GM12878 (cell line): ENCODE measurements around the gene ANKRD13C. TPM values are rescaled to one million over a fixed set of nuclear protein-coding genes. Genes with fewer than 3 reads are reported as not detected.

Experiments
- ATAC-seq: fragments of 200-7000 bp; cut with Tn5 transposase; 3 replicates; pipeline ENCODE4 v1.9.1; 2020; ENCODE audit warnings: mild to moderate bottlenecking, moderate library complexity
- Bru-seq: library from RNA; stranded (reverse); fragments of 400-500 nt; gene quantifications from one replicate; lab custom pipeline; 2021; lab: Mats Ljungman, UMichigan
- BruChase-seq, 2 experiments: library from RNA; stranded (reverse); fragments of 400-500 nt; gene quantifications; one replicate each; lab custom pipeline; 2021; lab: Mats Ljungman, UMichigan
- BruUV-seq: library from RNA; stranded (reverse); fragments of 400-500 nt; replicated peaks from 2 replicates; lab custom pipeline; 2021; lab: Mats Ljungman, UMichigan
- CTCF ChIA-PET: fragments of 300-600 bp; sonication (Branson Sonifier 250); formaldehyde crosslinking; extraction: SDS; loops from one replicate; lab custom pipeline; 2021; ENCODE audit warnings: inconsistent platforms; lab: Yijun Ruan, JAX
- POLR2A ChIA-PET: fragments of 350-600 bp; formaldehyde crosslinking; extraction: SDS; loops from one replicate; lab custom pipeline; 2021; ENCODE audit warnings: inconsistent platforms; lab: Charles Lee
- RAD21 ChIA-PET: fragments of 300-600 bp; sonication (Branson Sonifier 250); formaldehyde crosslinking; loops from one replicate; lab custom pipeline; 2023; ENCODE audit warnings: antibody characterized with exemption; ENCODE audit not compliant: unreplicated experiment; lab: Charles Lee
- SMC1A ChIA-PET: fragments of 300-600 bp; sonication (Branson Sonifier 250); formaldehyde crosslinking; loops from one replicate; lab custom pipeline; 2023; ENCODE audit not compliant: unreplicated experiment, uncharacterized antibody; lab: Charles Lee
- DNase-seq: peaks from one replicate; pipeline ENCODE4 v3.0.0-alpha.2; 2011; ENCODE audit warnings: low read depth, low spot score
- FAIRE-seq: peaks from 3 replicates; lab custom pipeline; 2011; peaks lifted over from hg19 to GRCh38; lab: Jason Lieb, UNC
- H2AFZ ChIP-seq: 2 replicates; pipeline ENCODE4 v1.6.0; 2011; ENCODE audit warnings: low read depth, low read length, control low read depth; ENCODE audit not compliant: control insufficient read depth
- H3K27ac ChIP-seq: 2 replicates; pipeline ENCODE4 v1.5.1; 2011; ENCODE audit warnings: control low read depth; ENCODE audit not compliant: control insufficient read depth, insufficient read depth
- H3K27me3 ChIP-seq, 2 experiments: replicated peaks in 1 of 2; 2 replicates each; pipeline versions ENCODE4 v1.6.0 to v1.6.1; 2011; ENCODE audit warnings: low read length in 1 of 2; ENCODE audit not compliant: control insufficient read depth in 2 of 2, insufficient read depth in 2 of 2
- H3K36me3 ChIP-seq, 2 experiments: 2 replicates each; pipeline ENCODE4 v1.5.1; 2011; ENCODE audit warnings: low read length in 1 of 2; ENCODE audit not compliant: control insufficient read depth in 2 of 2, insufficient read depth in 2 of 2
- H3K4me1 ChIP-seq: 2 replicates; pipeline ENCODE4 v1.6.1; 2011; ENCODE audit warnings: mild to moderate bottlenecking, low read length, moderate library complexity, mixed read lengths; ENCODE audit not compliant: control insufficient read depth, insufficient read depth
- H3K4me2 ChIP-seq: 2 replicates; pipeline ENCODE4 v1.6.0; 2011; ENCODE audit warnings: control low read depth; ENCODE audit not compliant: control insufficient read depth, insufficient read depth
- H3K4me3 ChIP-seq: fragments of 200-600 bp; sonication (generic); 2 replicates; pipeline ENCODE4 v1.5.1; 2016
- H3K79me2 ChIP-seq: 2 replicates; pipeline ENCODE4 v1.6.0; 2011; ENCODE audit warnings: low read length; ENCODE audit not compliant: control insufficient read depth, insufficient read depth
- H3K9ac ChIP-seq: 2 replicates; pipeline ENCODE4 v1.8.0; 2011; ENCODE audit warnings: low read length, control low read depth, mixed read lengths; ENCODE audit not compliant: control insufficient read depth, insufficient read depth
- H3K9me3 ChIP-seq: replicated peaks from 3 replicates; pipeline ENCODE4 v1.5.1; 2011; ENCODE audit warnings: mild to moderate bottlenecking, low read length; ENCODE audit not compliant: control insufficient read depth, insufficient read depth
- H4K20me1 ChIP-seq: 2 replicates; pipeline ENCODE4 v1.6.0; 2011; ENCODE audit not compliant: control insufficient read depth, insufficient read depth
- CBX3 ChIP-seq: fragments of 200-600 bp; sonication (generic); IDR thresholded peaks from 2 replicates; pipeline ENCODE4 v1.6.1; 2016; ENCODE audit warnings: low read depth, borderline replicate concordance
- CBX5 ChIP-seq: sonication (generic); IDR thresholded peaks from 2 replicates; pipeline ENCODE4 v1.6.1; 2016; ENCODE audit warnings: low read depth, moderate library complexity, mild to moderate bottlenecking, inconsistent platforms
- EED ChIP-seq: sonication (generic); IDR thresholded peaks from 2 replicates; pipeline ENCODE4 v1.6.1; 2016; ENCODE audit warnings: antibody characterized with exemption, low read depth
- EP300 ChIP-seq, 2 experiments: fragments of 150-350 bp in 1 of 2; IDR thresholded peaks; 2 replicates each; pipeline ENCODE4 v1.6.1; 2011 to 2012; ENCODE audit warnings: low read depth in 2 of 2, low read length in 2 of 2, borderline replicate concordance in 1 of 2, improper control_type of control experiment in 1 of 2, inconsistent platforms in 1 of 2; ENCODE audit not compliant: control insufficient read depth in 1 of 2
- ESRRA ChIP-seq: IDR thresholded peaks from 2 replicates; pipeline ENCODE4 v1.6.1; 2012; ENCODE audit warnings: mild to moderate bottlenecking, low read length, improper control_type of control experiment
- EZH2 ChIP-seq: IDR thresholded peaks from 2 replicates; pipeline ENCODE4 v1.6.1; 2012; ENCODE audit warnings: low read depth, mild to moderate bottlenecking, control low read depth, inconsistent platforms, low read length, borderline replicate concordance; ENCODE audit not compliant: control insufficient read depth
- JUND ChIP-seq: IDR thresholded peaks from 2 replicates; pipeline ENCODE4 v1.6.1; 2012; ENCODE audit warnings: low read depth, mild to moderate bottlenecking, low read length, improper control_type of control experiment, moderate library complexity
- MYC ChIP-seq: IDR thresholded peaks from 2 replicates; pipeline ENCODE4 v1.6.1; 2011; ENCODE audit warnings: mild to moderate bottlenecking, low read length, moderate library complexity, inconsistent platforms; ENCODE audit not compliant: insufficient read depth, insufficient replicate concordance, insufficient read length, severe bottlenecking
- NR2F1 ChIP-seq: fragments of 450-650 bp; conservative IDR thresholded peaks from 2 replicates; pipeline ENCODE4 v1.6.1; 2017; ENCODE audit warnings: mild to moderate bottlenecking
- POLR2A ChIP-seq: IDR thresholded peaks from 2 replicates; pipeline ENCODE4 v1.6.1; 2011; ENCODE audit warnings: low read depth, mild to moderate bottlenecking, low read length
- RCOR1 ChIP-seq: conservative IDR thresholded peaks from 2 replicates; pipeline ENCODE4 v1.6.1; 2012; ENCODE audit warnings: low read depth, low read length, improper control_type of control experiment
- RELA ChIP-seq: fragments of 450-650 bp; IDR thresholded peaks from 2 replicates; pipeline ENCODE4 v1.8.0; 2014; ENCODE audit warnings: borderline replicate concordance; ENCODE audit not compliant: partially characterized antibody
- RELB ChIP-seq: fragments of 450-650 bp; IDR thresholded peaks from 2 replicates; pipeline ENCODE4 v1.6.1; 2017; ENCODE audit warnings: low read depth, mild to moderate bottlenecking, moderate library complexity
- TCF12 ChIP-seq: IDR thresholded peaks from 2 replicates; pipeline ENCODE4 v1.6.1; 2011; ENCODE audit warnings: low read depth, mild to moderate bottlenecking, low read length
- YY1 ChIP-seq: IDR thresholded peaks from 2 replicates; pipeline ENCODE4 v1.6.1; 2011; ENCODE audit warnings: low read depth, mild to moderate bottlenecking, low read length
- ZNF24 ChIP-seq: fragments of 450-650 bp; IDR thresholded peaks from 2 replicates; pipeline ENCODE4 v1.6.1; 2017; ENCODE audit warnings: antibody characterized with exemption, mild to moderate bottlenecking
- ZNF274 ChIP-seq: IDR thresholded peaks from one replicate; pipeline ENCODE4 v1.8.0; 2011; ENCODE audit not compliant: insufficient read length, insufficient read depth
- WGBS: methylation state at CpG from one replicate; pipeline ENCODE4 v1.1.6; 2016; ENCODE audit warnings: low lambda C conversion rate; ENCODE audit not compliant: insufficient replicate concordance, insufficient coverage; ENCODE audit errors: missing lambda C conversion rate; 5-methylcytosine and 5-hydroxymethylcytosine counted together
- in situ Hi-C: fragments of 300-500 bp; cut with MboI; formaldehyde crosslinking; loops from 9 replicates; pipeline ENCODE4 v1.14.3; 2018; ENCODE audit warnings: mixed read lengths
- intact Hi-C: fragments of 100-400 bp; cut with micrococcal nuclease; formaldehyde crosslinking; loops from one replicate; pipeline ENCODE4 v1.14.2; 2022; ENCODE audit not compliant: unreplicated experiment
- long read RNA-seq, 2 experiments: library from polyadenylated mRNA; unstranded; transcript quantifications; one replicate each; pipeline ENCODE4 v2.0.0, GENCODE V29; 2019 to 2020
- polyA minus RNA-seq, 3 experiments: library from RNA; depleted of rRNA, polyadenylated mRNA; stranded (reverse); fragments of >200 nt; gene quantifications; 2 replicates each; pipeline ENCODE4 v1.2.3, GENCODE V29; 2011
- polyA plus RNA-seq, 11 experiments: library from polyadenylated mRNA; depleted of rRNA in 4 of 11; unstranded in 6 of 11; stranded (reverse) in 5 of 11; fragments of >200 nt; fragmentation: Nextera tagmentation in 4 of 11; fragmentation: Illumina TruSeq in 1 of 11; extraction: Ambion mirVana in 4 of 11; extraction: Trizol in 1 of 11; gene quantifications; 1 replicate in 1 of 11; 2 replicates in 10 of 11; pipeline versions ENCODE4 v1.2.1 to v1.2.3, GENCODE V29; 2011 to 2016; ENCODE audit warnings: inconsistent platforms in 2 of 11, missing spikeins in 2 of 11, low read depth in 1 of 11
- total RNA-seq, 4 experiments: library from RNA; depleted of rRNA in 3 of 4; stranded (reverse); fragments of >200 nt in 3 of 4; fragmentation: Illumina TruSeq in 1 of 4; extraction: Trizol in 1 of 4; gene quantifications; 2 replicates each; pipeline versions ENCODE4 v1.2.1 to v1.2.3, GENCODE V29; 2013 to 2021

Gene ANKRD13C
- total RNA-seq (2013; cell fraction: nucleolus; rRNA removed) = 46.0 and 49.7 TPM in 2 replicates
- total RNA-seq (2014; rRNA removed) = 15.6 and 20.0 TPM in 2 replicates
- total RNA-seq (2014; rRNA removed; fragmentation: Illumina TruSeq; extraction: Trizol) = 20.4 and 21.2 TPM in 2 replicates
- 14.3 and 15.3 TPM in 2 replicates for total RNA-seq (2021)
- polyA plus RNA-seq (2011; ENCODE audit: low read depth) = 3.9 TPM
- polyA plus RNA-seq (2011; rRNA removed) = 9.5 and 18.8 TPM in 2 replicates
- polyA plus RNA-seq (2011; cell fraction: cytosol; rRNA removed) = 4.4 and 6.6 TPM in 2 replicates
- polyA plus RNA-seq (2011; cell fraction: nucleus; rRNA removed) = 8.5 and 11.8 TPM in 2 replicates
- polyA plus RNA-seq (2012) = 7.5 and 8.4 TPM in 2 replicates
- polyA plus RNA-seq (2014; fragmentation: Illumina TruSeq; extraction: Trizol) = 13.9 and 17.6 TPM in 2 replicates
- polyA plus RNA-seq (2014; fragmentation: Nextera tagmentation; extraction: Ambion mirVana) = 1 to 10 TPM; 3.7 to 5.1 TPM
- polyA plus RNA-seq (2014; rRNA removed) = 8.7 and 9.7 TPM in 2 replicates
- 10 to 100 TPM; 24.3 to 24.4 TPM for polyA plus RNA-seq (2016; fragmentation: Nextera tagmentation; extraction: Ambion mirVana)
- polyA minus RNA-seq (2011; rRNA and poly(A)+ RNA removed) = 9.9 and 13.0 TPM in 2 replicates
- 7.9 and 8.5 TPM in 2 replicates for polyA minus RNA-seq (2011; cell fraction: cytosol; rRNA and poly(A)+ RNA removed)
- 17.8 and 33.0 TPM in 2 replicates for polyA minus RNA-seq (2011; cell fraction: nucleus; rRNA and poly(A)+ RNA removed)
- Bru-seq, nascent RNA = percentile 78 among the genes with signal in this experiment
- percentile 78 among the genes with signal in this experiment for BruChase-seq, experiment 1, labeled RNA remaining after a 6-hour chase
- BruChase-seq, experiment 2, labeled RNA remaining after a 2-hour chase = percentile 78 among the genes with signal in this experiment
- long read RNA-seq, experiment 1, full-length matches to known transcripts = 7 of 22 reads
- long read RNA-seq, experiment 1, partial matches to known transcripts = 1 of 22 reads
- long read RNA-seq, experiment 1, other reads (novel, unspliced or antisense) = 14 of 22 reads
- long read RNA-seq, experiment 2, full-length matches to known transcripts = 9 of 29 reads
- long read RNA-seq, experiment 2, partial matches to known transcripts = 3 of 29 reads
- long read RNA-seq, experiment 2, other reads (novel, unspliced or antisense) = 17 of 29 reads

GRCh38 chr1:70354332-70355110, at the start of gene ANKRD13C:
Gene ANKRD13C, minus strand, starts transcription at chr1:70354722. Its CDS starts 314 bp downstream, at chr1:70354408.
- BruUV-seq = TSS peak; percentile 72
- Histone ChIP-seq H3K27me3 (no peaks in the 10 kb centered on the region), H2AFZ (peak within 1 kb of the TSS; percentile 97), H3K4me2 (peak within 1 kb of the TSS; percentile 84), H3K9me3 (no peaks in the 10 kb centered on the region), H3K79me2 (peaks cover 53% of the 10 kb centered on the region), H3K36me3 (no peaks in the 10 kb centered on the region; a peak in 1 of 4 replicates), H3K4me1 (peaks cover 12% of the 10 kb centered on the region; the same call in 1 of the 2 replicates), H3K9ac (peak within 1 kb of the TSS; percentile 88), H3K27ac (peak within 1 kb of the TSS; percentile 90), H4K20me1 (no peaks in the 10 kb centered on the region), H3K4me3 (peak within 1 kb of the TSS; percentile 88)
- ChIA-PET POLR2A (interaction anchor here (0.6 to 3.6 kb wide), 9 partner anchors 16 to 1861 kb away, joined by 3 to 32 read pairs (median 3); partner anchors contain the start of gene CTH), CTCF (interaction anchor here (0.6 to 1.6 kb wide), 7 partner anchors 9 to 151 kb away, joined by 3 to 6 read pairs (median 3); partner anchors contain the start of gene CTH), RAD21 (interaction anchor here (0.8 to 2.6 kb wide), 6 partner anchors 9 to 148 kb away, joined by 3 to 23 read pairs (median 4); partner anchors contain the start of gene CTH), SMC1A (interaction anchor here (0.6 to 2.1 kb wide), 9 partner anchors 9 to 221 kb away, joined by 3 to 16 read pairs (median 4); partner anchors contain the start of genes CTH and LRRC40)
- in situ Hi-C loops (loop anchor here (5.0 kb wide), 1 partner anchor 58 kb away; the partner anchor contains the start of gene CTH), intact Hi-C loops (loop anchor here (2.0 to 5.0 kb wide), 3 partner anchors 56 to 147 kb away; partner anchors contain the start of genes CTH, LRRC40 and SRSF11)
- DNase-seq (peak; percentile 83), ATAC-seq (peak; percentile 89), FAIRE-seq (peak; percentile 62)
- WGBS = 1% methylated on average over 65 of the region's 65 CpGs
- TF ChIP-seq RCOR1 (peak; percentile 97), ZNF274 (no peak), RELB (peak; percentile 79), EZH2 (no peak), TCF12 (peak; percentile 25; the same call in 1 of the 2 replicates), ESRRA (no peak), EP300 (IDR thresholded peaks at IDR 0.05; ENCODE audit: borderline replicate concordance in 1 of 2, control insufficient read depth in 1 of 2, low read depth in 2 of 2, low read length in 2 of 2) (0 out of 4 replicates have a peak, but pooled peaks of 1 of the 2 experiments have one; percentile 11), RELA (peak; percentile 51), ZNF24 (no peak), NR2F1 (0 out of 2 replicates have a peak, but pooled peaks have one; percentile 17), YY1 (peak; percentile 97), POLR2A (peak; percentile 97), CBX5 (peak; percentile 83; the same call in 1 of the 2 replicates), EED (peak; percentile 87), MYC (no peak), CBX3 (no peak), JUND (no peak)
